K562 (cell line): ENCODE results near the gene SLCO2A1. TPM values are rescaled to one million over a fixed set of nuclear protein-coding genes. Genes with fewer than 3 reads are reported as not detected.

Experiments used
- ATAC-seq: fragments of 200-7000 bp; cut with Tn5 transposase; 3 replicates; pipeline ENCODE4 v1.9.1; 2020; ENCODE audit warnings: moderate library complexity
- BruUV-seq: library from RNA; stranded (reverse); fragments of 400-500 nt; replicated peaks from 2 replicates; lab custom pipeline; 2021; lab: Mats Ljungman, UMichigan
- CTCF ChIA-PET: fragments of 300-600 bp; formaldehyde crosslinking; extraction: SDS; loops from one replicate; lab custom pipeline; 2021; ENCODE audit warnings: low intra/inter-chr PET ratio; lab: Yijun Ruan, JAX
- POLR2A ChIA-PET: fragments of 300-600, 350-650 bp; sonication (Branson Sonifier 250); formaldehyde crosslinking; extraction: SDS; loops from one replicate; lab custom pipeline; 2021; ENCODE audit warnings: antibody characterized with exemption, inconsistent platforms; lab: Yijun Ruan, JAX
- DNase-seq, 4 experiments: peaks; one replicate each; pipeline versions ENCODE4 v3.0.0 to v3.0.0-alpha.2; 2011 to 2018; ENCODE audit warnings: low spot score in 3 of 4, mixed read lengths in 3 of 4; ENCODE audit errors: extremely low read depth in 1 of 4
- FAIRE-seq: peaks from 2 replicates; lab custom pipeline; 2011; peaks lifted over from hg19 to GRCh38; lab: Jason Lieb, UNC
- H2AFZ ChIP-seq: 2 replicates; pipeline ENCODE4 v1.6.0; 2011; ENCODE audit warnings: low read depth, low read length, control low read depth, inconsistent platforms
- H3K27ac ChIP-seq: fragments of 200-600 bp; 3 replicates; pipeline ENCODE4 v1.8.0; 2011; ENCODE audit warnings: low read depth, mild to moderate bottlenecking, control low read depth, inconsistent platforms, low read length, moderate library complexity, mixed read lengths; ENCODE audit errors: extremely low read depth
- H3K27me3 ChIP-seq, 2 experiments: fragments of 300-600 bp in 1 of 2; 2 replicates in 1 of 2; 3 replicates in 1 of 2; pipeline versions ENCODE4 v1.6.0 to v1.8.0; 2011; ENCODE audit warnings: inconsistent platforms in 2 of 2, low read length in 2 of 2, mild to moderate bottlenecking in 1 of 2, mixed read lengths in 1 of 2, moderate library complexity in 1 of 2; ENCODE audit not compliant: control insufficient read depth in 2 of 2, insufficient read depth in 2 of 2
- H3K36me3 ChIP-seq: fragments of 300-600 bp; 3 replicates; pipeline ENCODE4 v1.8.0; 2011; ENCODE audit warnings: mild to moderate bottlenecking, low read length, inconsistent platforms; ENCODE audit not compliant: control insufficient read depth, insufficient read depth
- H3K4me1 ChIP-seq, 2 experiments: fragments of 200-600 bp in 1 of 2; replicated peaks in 1 of 2; 2 replicates in 1 of 2; 3 replicates in 1 of 2; pipeline versions ENCODE4 v1.5.1 to v1.8.0; 2011; ENCODE audit warnings: inconsistent platforms in 2 of 2, low read length in 2 of 2, mild to moderate bottlenecking in 1 of 2, mixed read lengths in 1 of 2, moderate library complexity in 1 of 2; ENCODE audit not compliant: control insufficient read depth in 2 of 2, insufficient read depth in 2 of 2
- H3K4me2 ChIP-seq: 2 replicates; pipeline ENCODE4 v1.6.1; 2011; ENCODE audit warnings: low read length, control low read depth, inconsistent platforms, mixed read lengths; ENCODE audit not compliant: insufficient read depth
- H3K4me3 ChIP-seq: fragments of 200-600 bp; sonication (generic), shearing (Covaris generic); 2 replicates; pipeline ENCODE4 v1.5.1; 2016; ENCODE audit warnings: control low read depth, inconsistent platforms
- H3K79me2 ChIP-seq: fragments of 200-600 bp; 3 replicates; pipeline ENCODE4 v1.8.0; 2011; ENCODE audit warnings: low read length, inconsistent platforms; ENCODE audit not compliant: control insufficient read depth, insufficient read depth
- H3K9ac ChIP-seq, 2 experiments: 2 replicates each; pipeline versions ENCODE4 v1.6.0 to v1.6.1; 2011; ENCODE audit warnings: low read depth in 2 of 2, low read length in 2 of 2, control low read depth in 1 of 2, inconsistent platforms in 1 of 2, mild to moderate bottlenecking in 1 of 2, mixed read lengths in 1 of 2; ENCODE audit not compliant: insufficient read depth in 1 of 2
- H3K9me1 ChIP-seq: one replicate; pipeline ENCODE4 v1.6.0; 2011; ENCODE audit warnings: inconsistent platforms, mild to moderate bottlenecking, low read length, moderate library complexity; ENCODE audit not compliant: control insufficient read depth, insufficient read depth
- H3K9me3 ChIP-seq: replicated peaks from 2 replicates; pipeline ENCODE4 v1.5.1; 2011; ENCODE audit warnings: low read depth, low read length, inconsistent platforms; ENCODE audit not compliant: control insufficient read depth, insufficient read depth
- H4K20me1 ChIP-seq: replicated peaks from 2 replicates; pipeline ENCODE4 v1.6.1; 2011; ENCODE audit warnings: low read length, inconsistent platforms, mixed read lengths; ENCODE audit not compliant: control insufficient read depth, insufficient read depth
- HMG20A ChIP-seq: fragments of 450-650 bp; formaldehyde crosslinking; conservative IDR thresholded peaks from 2 replicates; pipeline ENCODE4 v1.4.0; 2020; ENCODE audit warnings: mild to moderate bottlenecking, mixed read lengths
- IFI16 ChIP-seq: fragments of 250-450 bp; sonication (Bioruptor Pico); IDR thresholded peaks from 2 replicates; pipeline ENCODE4 v2.1.2; 2022; ENCODE audit warnings: mild to moderate bottlenecking, inconsistent platforms
- KHSRP ChIP-seq: fragments of 450-650 bp; IDR thresholded peaks from 2 replicates; pipeline ENCODE4 v1.6.1; 2017
- KLF10 ChIP-seq: fragments of 250-450 bp; sonication (Bioruptor Pico); IDR thresholded peaks from 2 replicates; pipeline ENCODE4 v1.6.1; 2021; ENCODE audit warnings: matching md5 sums
- RAD21 ChIP-seq, 2 experiments: fragments of 250-450 bp in 1 of 2; fragments of 450-650 bp in 1 of 2; sonication (Bioruptor Pico) in 1 of 2; formaldehyde crosslinking in 1 of 2; IDR thresholded peaks in 1 of 2; conservative IDR thresholded peaks in 1 of 2; 2 replicates each; pipeline versions ENCODE4 v1.4.0 to v1.8.0; 2020 to 2022; ENCODE audit warnings: mild to moderate bottlenecking in 2 of 2, moderate library complexity in 1 of 2
- SMARCE1 ChIP-seq: fragments of 450-650 bp; IDR thresholded peaks from 2 replicates; pipeline ENCODE4 v1.7.1; 2016; ENCODE audit warnings: mild to moderate bottlenecking
- ZKSCAN1 ChIP-seq: fragments of 150-350 bp; IDR thresholded peaks from 2 replicates; pipeline ENCODE4 v1.6.1; 2016; ENCODE audit warnings: low read depth, low read length
- ZNF263 ChIP-seq: sonication (generic); formaldehyde crosslinking; IDR thresholded peaks from 2 replicates; pipeline ENCODE4 v1.8.0; 2022; ENCODE audit warnings: mild to moderate bottlenecking, missing genetic modification reagents, borderline replicate concordance
- WGBS: fragments of 100-300 bp; shearing (Covaris generic); methylation state at CpG from one replicate; pipeline ENCODE4 v1.1.6; 2016; ENCODE audit warnings: low coverage, mixed read lengths; ENCODE audit not compliant: insufficient coverage; ENCODE audit errors: missing lambda C conversion rate; 5-methylcytosine and 5-hydroxymethylcytosine counted together
- in situ Hi-C: fragments of 300-500 bp; cut with MboI; formaldehyde crosslinking; loops from 4 replicates; pipeline ENCODE4 v1.15.0; 2018; ENCODE audit warnings: inconsistent platforms, mixed read lengths
- intact Hi-C: fragments of 100-400 bp; cut with micrococcal nuclease; formaldehyde crosslinking; loops from 2 replicates; pipeline ENCODE4 v1.14.2; 2022
- polyA plus RNA-seq, 8 experiments: library from polyadenylated mRNA; depleted of rRNA in 4 of 8; stranded (reverse) in 5 of 8; unstranded in 3 of 8; fragments of >200 nt; fragmentation: Nextera tagmentation in 2 of 8; fragmentation: Illumina TruSeq in 1 of 8; extraction: Ambion mirVana in 2 of 8; extraction: Trizol in 1 of 8; gene quantifications; 2 replicates each; pipeline versions ENCODE4 v1.2.1 to v1.2.3, GENCODE V29; 2011 to 2014; ENCODE audit warnings: inconsistent platforms in 1 of 8, missing spikeins in 1 of 8
- total RNA-seq, 7 experiments: library from RNA; depleted of rRNA in 6 of 7; stranded (reverse); fragments of >200 nt in 6 of 7; fragmentation: Illumina TruSeq in 2 of 7; extraction: Trizol in 2 of 7; gene quantifications; 2 replicates each; pipeline versions ENCODE4 v1.2.1 to v1.2.3, GENCODE V29; 2011 to 2021; ENCODE audit warnings: low replicate concordance in 1 of 7
- TF ChIP-seq, protein P1 (sequence below), 3 experiments: IDR thresholded peaks in 2 of 3; conservative IDR thresholded peaks in 1 of 3; 2 replicates each; pipeline ENCODE4 v1.5.1; 2011 to 2012; ENCODE audit warnings: low read length in 3 of 3, mild to moderate bottlenecking in 3 of 3, control low read depth in 2 of 3, improper control_type of control experiment in 1 of 3, inconsistent platforms in 1 of 3, low read depth in 1 of 3, mixed read lengths in 1 of 3, moderate library complexity in 1 of 3; ENCODE audit not compliant: insufficient read depth in 2 of 3

SLCO2A1 gene
- total and polyA plus RNA-seq, 9 of the 15 experiments (the other 6 are each of a cell fraction or from before 2014, with no cell fraction given), result 0.16 to 1.0 TPM; not detected in 7

DNA sequence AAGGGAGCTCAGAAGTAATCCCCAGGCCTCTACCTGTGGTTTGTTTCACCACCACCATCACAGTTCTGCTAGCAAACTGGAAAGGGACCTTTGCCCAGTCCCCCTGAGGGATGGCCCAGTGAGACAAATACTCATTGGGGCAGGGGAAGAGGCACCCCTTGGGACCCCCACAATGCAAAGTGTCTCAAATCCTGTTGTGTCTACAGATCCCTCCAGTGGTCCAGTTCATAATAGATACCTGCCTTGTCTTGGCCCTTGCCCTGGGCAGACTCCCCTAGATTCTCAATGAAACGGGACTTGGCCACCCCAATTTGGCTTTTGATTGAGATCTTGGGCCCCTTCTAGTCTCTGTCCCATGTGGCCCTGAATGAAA lies 90.3 kb downstream of the SLCO2A1 start:
- ChIA-PET CTCF (no interaction called here), POLR2A (no interaction called here)
- Histone ChIP-seq H3K9ac (no peak overlapping the region), H3K9me1 (no peaks in the 10 kb centered on the region), H3K27ac (no peak overlapping the region), H3K4me3 (no peak overlapping the region), H3K9me3 (no peaks in the 10 kb centered on the region), H3K4me1 (peaks cover 4 to 5% of the 10 kb centered on the region in 2 experiments; a peak in 3 of 5 replicates), H4K20me1 (peaks cover 18% of the 10 kb centered on the region), H2AFZ (no peak overlapping the region), H3K27me3 (peaks cover 3 to 72% of the 10 kb centered on the region in 2 experiments; a peak in 3 of 5 replicates), H3K4me2 (no peak overlapping the region), H3K36me3 (no peaks in the 10 kb centered on the region), H3K79me2 (no peaks in the 10 kb centered on the region)
- in situ Hi-C loops, result no loop called here
- FAIRE-seq (no peak), DNase-seq (no peak), ATAC-seq (no peak)
- WGBS, result 0% methylated on average over 1 of the region's 1 CpG
- TF ChIP-seq IFI16 (no peak), SMARCE1 (no peak), KLF10 (CRISPR knock-in tag) (no peak), ZNF263 (CRISPR knock-in tag) (no peak)
- no TSS peak for BruUV-seq
- intact Hi-C loops, result loop anchor here (10.0 kb wide), 1 partner anchor 365 kb away; no protein-coding TSS in a partner anchor

DNA sequence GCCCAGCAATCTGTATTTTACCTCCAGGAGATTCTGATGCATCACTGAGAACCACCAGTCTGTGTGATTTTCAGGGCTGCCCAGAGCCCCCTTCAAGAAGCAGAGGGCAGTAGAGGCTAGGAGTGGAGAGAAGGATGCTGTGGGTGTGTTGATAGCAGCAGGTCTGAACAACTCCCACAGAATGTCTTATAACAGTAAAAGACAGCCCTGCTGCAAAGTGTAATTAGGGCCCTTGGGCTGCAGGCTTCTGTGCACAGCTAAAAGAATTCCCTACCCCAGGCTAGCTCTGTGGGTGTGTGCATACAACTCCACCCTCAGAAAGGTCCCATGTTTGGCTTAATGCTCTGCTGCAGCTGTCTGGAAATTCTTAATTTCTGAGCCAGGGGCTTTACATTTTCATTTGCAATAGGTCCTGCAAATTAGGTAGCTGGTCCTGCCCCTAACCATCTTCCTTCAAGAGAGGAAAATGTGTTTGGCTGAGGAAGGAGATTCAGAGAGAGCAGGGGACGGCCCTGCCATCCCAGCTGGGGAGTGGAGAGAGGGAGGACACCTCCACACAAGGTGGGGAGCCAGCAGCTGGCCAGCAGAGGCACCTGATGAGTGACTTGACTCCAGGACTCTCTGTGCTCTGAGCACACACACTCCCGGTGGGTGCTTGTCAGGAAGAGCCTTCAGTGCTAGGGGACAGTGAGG lies 90.8 kb downstream of the SLCO2A1 start:
- Histone ChIP-seq H4K20me1 (peaks cover 13% of the 10 kb centered on the region), H3K27me3 (peaks cover 3 to 70% of the 10 kb centered on the region in 2 experiments; a peak in 3 of 5 replicates), H3K27ac (no peak overlapping the region), H3K4me2 (no peak overlapping the region), H2AFZ (no peak overlapping the region), H3K79me2 (no peaks in the 10 kb centered on the region), H3K9me3 (no peaks in the 10 kb centered on the region), H3K36me3 (no peaks in the 10 kb centered on the region), H3K4me1 (peaks cover 3 to 4% of the 10 kb centered on the region in 2 experiments; a peak in 3 of 5 replicates), H3K9ac (no peak overlapping the region), H3K9me1 (no peaks in the 10 kb centered on the region), H3K4me3 (no peak overlapping the region)
- ChIA-PET POLR2A (no interaction called here), CTCF (no interaction called here)
- intact Hi-C loops (loop anchor here (10.0 kb wide), 1 partner anchor 366 kb away; no protein-coding TSS in a partner anchor), in situ Hi-C loops (no loop called here)
- ATAC-seq (no peak), DNase-seq (no peak), FAIRE-seq (no peak)
- 0% methylated on average over 1 of the region's 2 CpGs for WGBS
- BruUV-seq, result no TSS peak
- TF ChIP-seq RAD21 (CRISPR knock-in tag; conservative IDR thresholded peaks at IDR 0.05 in 1 of 2, IDR thresholded peaks at IDR 0.05 in 1 of 2), result peak in 1 of 2 experiments; percentile 31; a peak in 1 of 4 replicates
- no peak for TF ChIP-seq HMG20A
- TF ChIP-seq ZKSCAN1, result no peak
- TF ChIP-seq KHSRP, result no peak
- TF ChIP-seq, protein P1, sequence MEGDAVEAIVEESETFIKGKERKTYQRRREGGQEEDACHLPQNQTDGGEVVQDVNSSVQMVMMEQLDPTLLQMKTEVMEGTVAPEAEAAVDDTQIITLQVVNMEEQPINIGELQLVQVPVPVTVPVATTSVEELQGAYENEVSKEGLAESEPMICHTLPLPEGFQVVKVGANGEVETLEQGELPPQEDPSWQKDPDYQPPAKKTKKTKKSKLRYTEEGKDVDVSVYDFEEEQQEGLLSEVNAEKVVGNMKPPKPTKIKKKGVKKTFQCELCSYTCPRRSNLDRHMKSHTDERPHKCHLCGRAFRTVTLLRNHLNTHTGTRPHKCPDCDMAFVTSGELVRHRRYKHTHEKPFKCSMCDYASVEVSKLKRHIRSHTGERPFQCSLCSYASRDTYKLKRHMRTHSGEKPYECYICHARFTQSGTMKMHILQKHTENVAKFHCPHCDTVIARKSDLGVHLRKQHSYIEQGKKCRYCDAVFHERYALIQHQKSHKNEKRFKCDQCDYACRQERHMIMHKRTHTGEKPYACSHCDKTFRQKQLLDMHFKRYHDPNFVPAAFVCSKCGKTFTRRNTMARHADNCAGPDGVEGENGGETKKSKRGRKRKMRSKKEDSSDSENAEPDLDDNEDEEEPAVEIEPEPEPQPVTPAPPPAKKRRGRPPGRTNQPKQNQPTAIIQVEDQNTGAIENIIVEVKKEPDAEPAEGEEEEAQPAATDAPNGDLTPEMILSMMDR (IDR thresholded peaks at IDR 0.05 in 2 of 3, conservative IDR thresholded peaks at IDR 0.05 in 1 of 3; ENCODE audit: insufficient read depth in 2 of 3, low read depth in 1 of 3, low read length in 3 of 3), result peak in 1 of 3 experiments; percentile 35; a peak in 2 of 6 replicates
